Loucy (cell line): Measurements from ENCODE around the gene PRKD3.

Source experiments
- H2AFZ ChIP-seq: fragments of 200-600 bp; sonication (generic); 2 replicates; pipeline ENCODE4 v1.6.0; 2016; ENCODE audit warnings: antibody characterized with exemption, mild to moderate bottlenecking, low read length, moderate library complexity
- H3F3A ChIP-seq: fragments of 200-600 bp; 2 replicates; pipeline ENCODE4 v1.6.0; 2016; ENCODE audit warnings: antibody characterized with exemption, low read depth, mild to moderate bottlenecking
- H3K27me3 ChIP-seq: fragments of 200-600 bp; sonication (generic); 2 replicates; pipeline ENCODE4 v1.6.1; 2014; ENCODE audit warnings: low read length, mild to moderate bottlenecking; ENCODE audit not compliant: insufficient read depth, poor library complexity, severe bottlenecking
- H3K36me3 ChIP-seq: fragments of 200-600 bp; sonication (generic); 2 replicates; pipeline ENCODE4 v1.6.1; 2016; ENCODE audit warnings: low read length; ENCODE audit not compliant: insufficient read depth
- H3K4me1 ChIP-seq: fragments of 200-600 bp; sonication (generic); 2 replicates; pipeline ENCODE4 v1.5.1; 2014; ENCODE audit warnings: low read length, mild to moderate bottlenecking; ENCODE audit not compliant: insufficient read depth, poor library complexity, severe bottlenecking
- H3K4me2 ChIP-seq: fragments of 200-600 bp; sonication (generic); 2 replicates; pipeline ENCODE4 v1.6.0; 2014; ENCODE audit warnings: antibody characterized with exemption, low read length, low read depth, mild to moderate bottlenecking; ENCODE audit not compliant: poor library complexity, severe bottlenecking
- H3K4me3 ChIP-seq: fragments of 200-600 bp; sonication (generic); 2 replicates; pipeline ENCODE4 v1.5.1; 2014; ENCODE audit warnings: low read length, mild to moderate bottlenecking, mixed read lengths; ENCODE audit not compliant: poor library complexity, severe bottlenecking
- H3K79me2 ChIP-seq: fragments of 200-600 bp; sonication (generic); 2 replicates; pipeline ENCODE4 v1.6.1; 2014; ENCODE audit warnings: low read length; ENCODE audit not compliant: insufficient read depth
- H3K9ac ChIP-seq: fragments of 200-600 bp; sonication (generic); 2 replicates; pipeline ENCODE4 v1.6.0; 2014; ENCODE audit warnings: mild to moderate bottlenecking, low read depth, low read length, moderate library complexity; ENCODE audit not compliant: poor library complexity, severe bottlenecking
- H3K9me2 ChIP-seq: fragments of 200-600 bp; sonication (generic); replicated peaks from 2 replicates; pipeline ENCODE4 v1.6.1; 2016; ENCODE audit warnings: low read depth, low read length, mixed read lengths
- H3K9me3 ChIP-seq: fragments of 200-600 bp; sonication (generic); 2 replicates; pipeline ENCODE4 v1.6.1; 2014; ENCODE audit warnings: mild to moderate bottlenecking, antibody characterized with exemption, low read length, low read depth; ENCODE audit not compliant: insufficient read depth
- H4K20me1 ChIP-seq: fragments of 200-600 bp; sonication (generic); 2 replicates; pipeline ENCODE4 v1.6.0; 2014; ENCODE audit warnings: antibody characterized with exemption, low read length, mild to moderate bottlenecking; ENCODE audit not compliant: insufficient read depth, poor library complexity, severe bottlenecking
- EZH2phosphoT487 ChIP-seq: fragments of 200-600 bp; IDR thresholded peaks from 2 replicates; pipeline ENCODE4 v1.6.1; 2018; ENCODE audit warnings: antibody characterized with exemption, mild to moderate bottlenecking, moderate library complexity, borderline replicate concordance
- TF ChIP-seq, protein P1 (sequence below): fragments of 200-600 bp; sonication (generic); conservative IDR thresholded peaks from 2 replicates; pipeline ENCODE4 v1.5.1; 2014; ENCODE audit warnings: mild to moderate bottlenecking, antibody characterized with exemption, low read length

PRKD3 gene

GRCh38 chr2:37365669-37366068 is 41.0 kb upstream of the PRKD3 start:
- peak overlapping the region; percentile 9 for H3K4me2 ChIP-seq
- no peak overlapping the region for H3K9ac ChIP-seq
- no peaks in the 10 kb centered on the region for H3K9me2 ChIP-seq
- no peaks in the 10 kb centered on the region for H3K27me3 ChIP-seq
- H4K20me1 ChIP-seq, result no peaks in the 10 kb centered on the region
- peaks cover 35% of the 10 kb centered on the region for H3K4me1 ChIP-seq
- H2AFZ ChIP-seq, result no peak overlapping the region
- H3K79me2 ChIP-seq, result no peaks in the 10 kb centered on the region
- no peak overlapping the region for H3K4me3 ChIP-seq
- H3K36me3 ChIP-seq, result no peaks in the 10 kb centered on the region
- H3K9me3 ChIP-seq, result no peaks in the 10 kb centered on the region
- H3F3A ChIP-seq, result no peaks in the 10 kb centered on the region
- TF ChIP-seq, protein P1, sequence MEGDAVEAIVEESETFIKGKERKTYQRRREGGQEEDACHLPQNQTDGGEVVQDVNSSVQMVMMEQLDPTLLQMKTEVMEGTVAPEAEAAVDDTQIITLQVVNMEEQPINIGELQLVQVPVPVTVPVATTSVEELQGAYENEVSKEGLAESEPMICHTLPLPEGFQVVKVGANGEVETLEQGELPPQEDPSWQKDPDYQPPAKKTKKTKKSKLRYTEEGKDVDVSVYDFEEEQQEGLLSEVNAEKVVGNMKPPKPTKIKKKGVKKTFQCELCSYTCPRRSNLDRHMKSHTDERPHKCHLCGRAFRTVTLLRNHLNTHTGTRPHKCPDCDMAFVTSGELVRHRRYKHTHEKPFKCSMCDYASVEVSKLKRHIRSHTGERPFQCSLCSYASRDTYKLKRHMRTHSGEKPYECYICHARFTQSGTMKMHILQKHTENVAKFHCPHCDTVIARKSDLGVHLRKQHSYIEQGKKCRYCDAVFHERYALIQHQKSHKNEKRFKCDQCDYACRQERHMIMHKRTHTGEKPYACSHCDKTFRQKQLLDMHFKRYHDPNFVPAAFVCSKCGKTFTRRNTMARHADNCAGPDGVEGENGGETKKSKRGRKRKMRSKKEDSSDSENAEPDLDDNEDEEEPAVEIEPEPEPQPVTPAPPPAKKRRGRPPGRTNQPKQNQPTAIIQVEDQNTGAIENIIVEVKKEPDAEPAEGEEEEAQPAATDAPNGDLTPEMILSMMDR, result no peak
- no peak for TF ChIP-seq EZH2phosphoT487

DNA sequence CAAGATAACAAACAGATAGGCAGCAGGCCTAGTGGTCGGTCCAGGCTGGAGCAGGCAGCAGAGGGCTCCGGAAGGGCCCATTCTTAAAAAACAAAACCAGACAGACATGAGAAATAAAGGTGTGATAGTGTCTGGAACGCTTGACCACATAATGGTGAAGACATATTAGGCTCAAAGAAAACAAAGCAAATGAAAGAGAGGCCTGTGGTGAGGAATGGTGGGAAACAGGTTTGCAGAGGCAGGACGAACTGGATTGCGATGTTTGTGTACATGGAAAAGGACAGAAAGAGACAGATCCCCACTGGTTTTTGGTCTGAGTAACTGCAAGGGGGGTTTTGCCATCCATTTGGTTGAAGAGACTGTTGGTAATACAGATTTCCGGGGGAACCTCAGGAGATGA is 39.7 kb upstream of the PRKD3 start:
- TF ChIP-seq, protein P1, result no peak
- TF ChIP-seq EZH2phosphoT487, result no peak
- Histone ChIP-seq H3K9ac (no peak overlapping the region), H3K4me1 (peaks cover 35% of the 10 kb centered on the region), H3F3A (no peaks in the 10 kb centered on the region), H3K27me3 (no peaks in the 10 kb centered on the region), H3K79me2 (no peaks in the 10 kb centered on the region), H2AFZ (no peak overlapping the region), H3K9me2 (no peaks in the 10 kb centered on the region), H3K4me3 (no peak overlapping the region), H4K20me1 (no peaks in the 10 kb centered on the region), H3K36me3 (no peaks in the 10 kb centered on the region), H3K9me3 (no peaks in the 10 kb centered on the region), H3K4me2 (no peak overlapping the region)

DNA sequence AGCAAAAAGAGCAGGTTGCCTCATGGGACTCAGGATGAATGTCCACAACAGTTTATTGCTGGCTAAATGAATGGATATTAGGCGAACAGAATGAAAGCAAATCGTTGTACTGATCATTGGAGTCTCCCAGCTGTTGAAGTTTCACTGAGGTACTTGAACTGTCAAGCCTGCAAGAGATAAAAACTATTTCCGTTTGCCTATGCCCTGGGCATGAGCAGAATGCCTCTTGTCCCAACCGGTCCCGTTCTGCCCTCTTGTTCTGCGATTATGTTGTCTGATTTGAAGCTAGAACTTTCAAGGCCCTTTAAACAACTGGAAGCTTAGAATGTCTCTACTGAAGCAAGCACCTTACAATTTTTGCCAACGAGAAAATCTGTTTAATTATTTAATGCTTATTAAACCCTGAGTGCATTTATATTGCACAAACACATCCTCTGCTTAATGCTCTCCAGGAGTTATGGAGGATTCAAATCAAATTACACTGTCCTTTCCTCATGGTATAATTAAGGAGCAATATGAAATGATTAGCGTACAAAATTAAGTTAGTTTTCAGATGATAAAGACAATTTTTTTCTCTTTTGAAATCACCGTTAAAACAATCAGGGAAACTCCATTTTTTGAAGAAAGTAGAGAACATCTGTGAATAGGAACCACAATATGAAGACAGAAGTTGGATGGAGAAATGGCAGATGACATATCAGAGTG is 37.5 kb upstream of the PRKD3 start:
- no peaks in the 10 kb centered on the region for H3K36me3 ChIP-seq
- TF ChIP-seq EZH2phosphoT487, result no peak
- TF ChIP-seq, protein P1, result no peak
- no peak overlapping the region for H3K4me3 ChIP-seq
- no peaks in the 10 kb centered on the region for H3K27me3 ChIP-seq
- H2AFZ ChIP-seq, result no peak overlapping the region
- no peaks in the 10 kb centered on the region for H3K9me2 ChIP-seq
- H3K79me2 ChIP-seq, result no peaks in the 10 kb centered on the region
- no peak overlapping the region for H3K9ac ChIP-seq
- H4K20me1 ChIP-seq, result no peaks in the 10 kb centered on the region
- H3F3A ChIP-seq, result no peaks in the 10 kb centered on the region
- no peaks in the 10 kb centered on the region for H3K9me3 ChIP-seq
- peaks cover 21% of the 10 kb centered on the region for H3K4me1 ChIP-seq
- H3K4me2 ChIP-seq, result no peak overlapping the region
